ENCODE data around the gene ALDH9A1.

ALDH9A1 gene

GRCh38 chr1:165698761-165699052, 345 bp upstream of the ALDH9A1 start:
- DNase-seq (ENCODE audit: low spot score): no peak
- peak overlapping the region; percentile 88 for H3K27ac ChIP-seq (ENCODE audit: poor library complexity, severe bottlenecking)
- peak overlapping the region; percentile 98 for H3K4me3 ChIP-seq (ENCODE audit: severe bottlenecking)
- peaks cover 13% of the 10 kb centered on the region for H3K36me3 ChIP-seq (ENCODE audit: low read depth)
- peaks cover 17% of the 10 kb centered on the region for H3K4me1 ChIP-seq (ENCODE audit: insufficient read depth, poor library complexity, severe bottlenecking)
- no peak for ATAC-seq (ENCODE audit: low read depth)
- no peak for TF ChIP-seq CTCF (IDR thresholded peaks at IDR 0.05; ENCODE audit: poor library complexity, severe bottlenecking)
- H3K9me3 ChIP-seq (ENCODE audit: severe bottlenecking): no peaks in the 10 kb centered on the region
- no peaks in the 10 kb centered on the region for H3K27me3 ChIP-seq (ENCODE audit: insufficient read depth, poor library complexity, severe bottlenecking)

DNA sequence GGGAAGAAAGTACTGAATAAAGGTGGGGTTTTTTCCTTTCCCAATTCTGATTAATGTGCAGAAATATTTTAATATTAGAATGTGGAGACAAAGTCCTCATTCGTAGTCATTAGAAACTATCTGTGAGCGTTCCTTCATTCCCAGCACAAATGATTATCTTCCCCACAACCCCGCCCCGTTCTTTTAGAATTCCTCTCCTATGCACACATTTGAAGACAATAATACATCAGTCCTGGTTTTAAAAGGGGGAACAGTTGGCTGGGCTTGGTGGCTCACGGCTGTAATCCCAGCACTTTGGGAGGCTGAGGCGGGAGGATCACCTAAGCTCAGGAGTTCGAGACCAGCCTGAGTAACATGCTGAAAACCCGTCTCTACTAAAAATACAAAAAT, 876 bp downstream of the ALDH9A1 start:
- Histone ChIP-seq H3K27ac (ENCODE audit: poor library complexity, severe bottlenecking) (peak overlapping the region; percentile 88), H3K36me3 (ENCODE audit: low read depth) (peaks cover 23% of the 10 kb centered on the region), H3K27me3 (ENCODE audit: insufficient read depth, poor library complexity, severe bottlenecking) (no peaks in the 10 kb centered on the region), H3K9me3 (ENCODE audit: severe bottlenecking) (no peaks in the 10 kb centered on the region), H3K4me1 (ENCODE audit: insufficient read depth, poor library complexity, severe bottlenecking) (peaks cover 17% of the 10 kb centered on the region), H3K4me3 (ENCODE audit: severe bottlenecking) (peak overlapping the region; percentile 98)
- no peak for TF ChIP-seq CTCF (IDR thresholded peaks at IDR 0.05; ENCODE audit: poor library complexity, severe bottlenecking)
- ATAC-seq (ENCODE audit: low read depth): no peak
- DNase-seq (ENCODE audit: low spot score): no peak

- H3K4me3 ChIP-seq (ENCODE audit: severe bottlenecking): peak overlapping the region; percentile 98
- ATAC-seq (ENCODE audit: low read depth) (peak; percentile 3; the same call in 1 of the 3 replicates), DNase-seq (ENCODE audit: low spot score) (no peak)
- no peaks in the 10 kb centered on the region for H3K9me3 ChIP-seq (ENCODE audit: severe bottlenecking)
- no peaks in the 10 kb centered on the region for H3K27me3 ChIP-seq (ENCODE audit: insufficient read depth, poor library complexity, severe bottlenecking)
- H3K4me1 ChIP-seq (ENCODE audit: insufficient read depth, poor library complexity, severe bottlenecking): peaks cover 17% of the 10 kb centered on the region
- TF ChIP-seq CTCF (IDR thresholded peaks at IDR 0.05; ENCODE audit: poor library complexity, severe bottlenecking): no peak
- H3K36me3 ChIP-seq (ENCODE audit: low read depth): peaks cover 24% of the 10 kb centered on the region
- peak overlapping the region; percentile 88 for H3K27ac ChIP-seq (ENCODE audit: poor library complexity, severe bottlenecking)
These were observed 1.7 kb downstream of the ALDH9A1 start for GRCh38 chr1:165696625-165697100.

DNA sequence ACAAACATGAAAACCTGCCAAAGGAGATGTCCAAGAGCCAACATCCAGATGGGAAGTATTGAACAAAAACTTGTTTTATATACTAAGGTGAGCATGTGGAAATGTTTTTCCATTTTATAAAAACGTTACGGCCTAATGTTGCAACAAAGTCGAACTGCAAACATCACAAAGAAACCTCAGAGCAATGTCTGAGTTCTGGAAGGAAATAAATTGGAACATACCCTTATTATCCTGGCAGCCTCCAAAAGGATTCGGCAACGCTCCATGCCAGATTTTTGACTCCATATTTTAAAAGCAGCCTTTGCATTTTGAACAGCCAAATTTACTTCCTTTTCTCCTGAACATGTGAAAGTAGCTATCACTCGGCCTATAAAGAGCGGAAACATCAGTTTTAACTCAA, 3.3 kb downstream of the ALDH9A1 start:
- H3K27me3 ChIP-seq (ENCODE audit: insufficient read depth, poor library complexity, severe bottlenecking): no peaks in the 10 kb centered on the region
- no peak for ATAC-seq (ENCODE audit: low read depth)
- peaks cover 29% of the 10 kb centered on the region for H3K36me3 ChIP-seq (ENCODE audit: low read depth)
- H3K4me3 ChIP-seq (ENCODE audit: severe bottlenecking): no peak overlapping the region
- no peak for DNase-seq (ENCODE audit: low spot score)
- H3K27ac ChIP-seq (ENCODE audit: poor library complexity, severe bottlenecking): no peak overlapping the region
- TF ChIP-seq CTCF (IDR thresholded peaks at IDR 0.05; ENCODE audit: poor library complexity, severe bottlenecking): no peak
- H3K9me3 ChIP-seq (ENCODE audit: severe bottlenecking): no peaks in the 10 kb centered on the region
- H3K4me1 ChIP-seq (ENCODE audit: insufficient read depth, poor library complexity, severe bottlenecking): peaks cover 17% of the 10 kb centered on the region

DNA sequence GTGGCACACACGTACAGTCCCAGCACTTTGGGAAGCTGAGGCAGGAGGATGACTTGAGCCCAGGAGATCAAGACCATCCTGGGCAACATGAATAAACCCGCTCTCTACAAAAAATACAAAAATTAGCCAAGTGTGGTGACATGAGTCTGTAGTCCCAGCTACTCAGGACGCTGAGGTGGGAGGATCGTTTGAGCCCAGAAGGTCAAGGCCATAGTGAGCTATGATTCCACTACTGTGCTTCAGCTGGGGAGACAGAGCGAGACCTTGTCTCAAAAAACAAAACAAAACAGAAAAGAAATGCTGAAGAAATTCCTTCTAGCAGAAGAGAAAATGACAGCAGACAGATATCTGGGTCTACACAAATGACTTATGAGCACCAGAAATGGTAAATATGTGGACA, 10.3 kb downstream of the ALDH9A1 start:
- H3K4me1 ChIP-seq (ENCODE audit: insufficient read depth, poor library complexity, severe bottlenecking): no peaks in the 10 kb centered on the region
- no peak overlapping the region for H3K4me3 ChIP-seq (ENCODE audit: severe bottlenecking)
- peaks cover 44% of the 10 kb centered on the region for H3K36me3 ChIP-seq (ENCODE audit: low read depth)
- no peaks in the 10 kb centered on the region for H3K27me3 ChIP-seq (ENCODE audit: insufficient read depth, poor library complexity, severe bottlenecking)
- no peak overlapping the region for H3K27ac ChIP-seq (ENCODE audit: poor library complexity, severe bottlenecking)
- TF ChIP-seq CTCF (IDR thresholded peaks at IDR 0.05; ENCODE audit: poor library complexity, severe bottlenecking): no peak
- DNase-seq (ENCODE audit: low spot score) (no peak), ATAC-seq (ENCODE audit: low read depth) (no peak)
- H3K9me3 ChIP-seq (ENCODE audit: severe bottlenecking): no peaks in the 10 kb centered on the region

Data from RWPE2 (cell line).